ENCODE measurements around the gene UBA3. TPM values are rescaled to one million over a fixed set of nuclear protein-coding genes. Genes with fewer than 3 reads are reported as not detected.
A peak's percentile ranks its signal among the peaks of the same experiment; 100 is the strongest.

UBA3 gene
- total RNA-seq, 2 donors from 2014 or later = 45.5 to 50.6 TPM

DNA sequence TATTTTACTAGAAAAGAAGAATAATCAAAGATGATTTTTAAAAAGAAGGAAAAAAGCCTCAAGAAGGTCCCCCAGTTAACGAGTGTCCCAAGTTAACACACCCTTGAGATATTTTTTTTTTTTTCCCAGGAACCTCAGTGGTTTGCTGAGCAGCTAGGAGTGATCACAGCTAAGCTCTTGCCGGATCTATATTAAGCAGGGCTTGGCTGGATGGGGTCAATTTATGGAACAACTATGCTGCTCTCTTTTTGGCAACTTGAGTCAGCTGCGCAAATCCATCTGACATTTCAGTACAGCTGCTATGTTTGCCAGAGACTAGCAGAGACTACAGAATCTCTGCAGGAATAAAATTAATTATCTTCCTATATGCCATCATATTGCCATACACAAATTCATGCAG, 42.2 kb upstream of the UBA3 start, which contains the start of gene LMOD3:
Gene LMOD3, minus strand, starts transcription at position 193 of the 400 bp plus-strand sequence. CDS start 209 bp downstream, outside the sequence.
- Histone ChIP-seq H3K9me3 (no peaks in the 10 kb centered on the region), H3K4me3 (no peak within 1 kb of the TSS), H3K4me1 (replicated peaks) (no peaks in the 10 kb centered on the region), H3K27ac (peak within 1 kb of the TSS in 1 of 2 donors; percentile 13), H3K27me3 (replicated peaks; ENCODE audit: insufficient read depth) (no peaks in the 10 kb centered on the region), H3K36me3 (no peaks in the 10 kb centered on the region)
- TF ChIP-seq POLR2A (IDR thresholded peaks at IDR 0.05) (no peak), CTCF (IDR thresholded peaks at IDR 0.05) (no peak), POLR2AphosphoS5 (IDR thresholded peaks at IDR 0.05) (no peak)
- WGBS = 80% methylated on average over 3 of the region's 3 CpGs
- intact Hi-C loops (cut with DNase I) = loop anchor here (5.0 kb wide), 2 partner anchors 185 to 305 kb away; no protein-coding TSS in a partner anchor
- no peak for DNase-seq (ENCODE audit: low spot score)

DNA sequence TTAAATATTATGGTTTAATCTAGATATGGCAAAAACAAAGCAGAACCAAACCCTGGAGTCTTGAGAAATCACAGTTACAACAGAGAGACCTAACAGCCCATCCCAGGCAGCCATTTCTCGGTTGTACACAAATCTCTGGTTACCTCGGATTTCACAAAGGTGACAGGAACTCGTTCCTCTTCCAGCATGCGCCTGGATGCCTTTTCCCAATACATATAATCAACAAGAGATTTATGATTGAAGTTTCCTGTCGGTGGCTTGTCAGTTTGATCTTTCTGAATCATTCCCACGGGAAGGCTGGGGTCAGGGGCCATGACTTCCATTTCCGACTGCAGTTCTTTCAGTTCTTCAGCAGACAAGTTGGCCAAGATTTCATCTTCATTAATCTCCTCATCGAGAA, 41.8 kb upstream of the UBA3 start:
- no peak overlapping the region for H3K4me3 ChIP-seq
- no peak for DNase-seq (ENCODE audit: low spot score)
- 66% methylated on average over 8 of the region's 8 CpGs for WGBS
- TF ChIP-seq POLR2AphosphoS5 (IDR thresholded peaks at IDR 0.05) (no peak), POLR2A (IDR thresholded peaks at IDR 0.05) (no peak), CTCF (IDR thresholded peaks at IDR 0.05) (no peak)
- H3K9me3 ChIP-seq = no peaks in the 10 kb centered on the region
- intact Hi-C loops (cut with DNase I) = loop anchor here (5.0 kb wide), 2 partner anchors 185 to 305 kb away; no protein-coding TSS in a partner anchor
- H3K36me3 ChIP-seq = no peaks in the 10 kb centered on the region
- H3K27me3 ChIP-seq (replicated peaks; ENCODE audit: insufficient read depth) = no peaks in the 10 kb centered on the region
- no peaks in the 10 kb centered on the region for H3K4me1 ChIP-seq (replicated peaks)
- no peak overlapping the region for H3K27ac ChIP-seq

GRCh38 chr3:69121513-69121912, 41.3 kb upstream of the UBA3 start:
- no peak for TF ChIP-seq CTCF (IDR thresholded peaks at IDR 0.05)
- Histone ChIP-seq H3K4me3 (no peak overlapping the region), H3K27ac (peak overlapping the region in 1 of 2 donors; percentile 13), H3K4me1 (replicated peaks) (no peaks in the 10 kb centered on the region), H3K9me3 (no peaks in the 10 kb centered on the region), H3K36me3 (no peaks in the 10 kb centered on the region), H3K27me3 (replicated peaks; ENCODE audit: insufficient read depth) (no peaks in the 10 kb centered on the region)
- DNase-seq (ENCODE audit: low spot score) = no peak
- WGBS = 75% methylated on average over 6 of the region's 6 CpGs
- intact Hi-C loops (cut with DNase I) = loop anchor here (5.0 kb wide), 2 partner anchors 186 to 306 kb away; no protein-coding TSS in a partner anchor

GRCh38 chr3:69120879-69121464, 40.8 kb upstream of the UBA3 start:
- Histone ChIP-seq H3K27me3 (replicated peaks; ENCODE audit: insufficient read depth) (no peaks in the 10 kb centered on the region), H3K27ac (no peak overlapping the region)
- peak; percentile 82 for DNase-seq (ENCODE audit: low spot score)

More at GRCh38 chr3:69120879-69121464, 40.8 kb upstream of the UBA3 start:
- Histone ChIP-seq H3K36me3 (no peaks in the 10 kb centered on the region), H3K4me1 (replicated peaks) (no peaks in the 10 kb centered on the region), H3K4me3 (no peak overlapping the region), H3K9me3 (no peaks in the 10 kb centered on the region)
- no peak for TF ChIP-seq POLR2A (IDR thresholded peaks at IDR 0.05)
- TF ChIP-seq POLR2AphosphoS5 (IDR thresholded peaks at IDR 0.05) = peak; percentile 27
- TF ChIP-seq CTCF (IDR thresholded peaks at IDR 0.05) = peak; percentile 62 to 84 (median 81)
- WGBS = 0% methylated on average over 1 of the region's 1 CpG
- intact Hi-C loops (cut with DNase I) = loop anchor here (5.0 kb wide), 2 partner anchors 186 to 306 kb away; no protein-coding TSS in a partner anchor
